IPS DF 19.7 (cell line): ENCODE data around the gene ZBTB20.
"Not testable (repeated sequence)": the region's sequence is repeated elsewhere in the genome, so short reads cannot be mapped to it uniquely, and the experiment has no call there.

Experiments
- DNase-seq: peaks from one replicate; pipeline ENCODE4 v3.0.0-alpha.2; 2013; ENCODE audit warnings: low read depth, low spot score

Gene ZBTB20

DNA sequence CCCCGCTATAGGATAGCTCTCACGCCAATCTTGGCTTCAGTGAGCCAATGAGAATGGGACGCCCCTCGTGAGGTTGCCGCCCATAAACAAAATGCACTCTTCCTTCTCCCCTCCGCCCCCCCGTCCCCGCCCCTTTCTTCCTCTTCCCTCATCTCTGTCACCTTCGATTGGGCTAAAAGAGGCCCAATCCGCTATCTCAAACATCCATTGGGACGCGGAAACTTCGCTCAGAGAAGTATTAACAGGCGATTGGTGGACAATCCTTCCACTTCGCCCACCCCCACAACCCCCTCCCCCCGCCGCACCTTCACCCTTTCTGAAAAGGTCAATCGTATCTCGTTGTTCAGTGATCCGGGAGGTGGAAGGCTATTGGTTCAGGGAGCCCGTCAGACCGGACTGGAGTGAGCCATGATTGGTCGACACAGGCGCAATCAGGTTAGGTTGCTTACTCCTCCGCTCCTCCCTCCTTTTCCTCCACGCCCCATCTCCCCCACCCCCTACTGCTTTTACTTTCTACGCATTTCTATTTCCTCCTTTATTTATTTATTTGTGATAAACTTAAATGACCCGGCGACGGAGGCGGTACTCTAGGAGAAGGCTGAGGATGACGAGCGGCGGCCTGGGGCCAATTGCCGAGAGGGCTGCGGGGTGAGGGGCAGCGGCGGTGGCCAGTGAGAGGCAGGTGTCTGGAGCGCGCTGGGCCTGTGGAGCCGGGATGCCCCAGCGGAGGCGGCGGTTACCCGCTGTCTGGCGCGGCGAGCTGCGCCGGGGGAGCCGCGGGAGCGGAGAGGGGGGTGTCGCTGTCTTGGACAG is 447 bp upstream of the ZBTB20 start:
- DNase-seq = peak; percentile 99

DNA sequence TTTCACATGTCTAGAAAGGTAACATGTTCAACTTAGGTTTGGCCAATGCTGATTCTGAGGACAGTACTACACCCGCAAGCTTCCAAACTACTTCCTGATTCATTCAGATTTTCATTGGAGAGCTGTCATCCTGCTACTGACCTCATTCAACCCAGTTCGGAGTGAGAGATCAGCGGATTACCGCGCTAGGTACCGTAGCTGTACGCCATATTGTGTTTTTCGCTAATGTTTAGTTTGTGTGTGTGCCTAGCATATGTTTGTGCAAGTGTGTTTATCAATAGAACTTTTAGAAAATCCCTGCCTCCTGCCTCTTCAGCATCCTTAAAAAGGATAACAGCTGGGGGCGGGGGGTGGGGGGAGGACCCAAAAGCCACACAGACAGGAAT is 1.1 kb downstream of the ZBTB20 start:
- DNase-seq = no peak

DNA sequence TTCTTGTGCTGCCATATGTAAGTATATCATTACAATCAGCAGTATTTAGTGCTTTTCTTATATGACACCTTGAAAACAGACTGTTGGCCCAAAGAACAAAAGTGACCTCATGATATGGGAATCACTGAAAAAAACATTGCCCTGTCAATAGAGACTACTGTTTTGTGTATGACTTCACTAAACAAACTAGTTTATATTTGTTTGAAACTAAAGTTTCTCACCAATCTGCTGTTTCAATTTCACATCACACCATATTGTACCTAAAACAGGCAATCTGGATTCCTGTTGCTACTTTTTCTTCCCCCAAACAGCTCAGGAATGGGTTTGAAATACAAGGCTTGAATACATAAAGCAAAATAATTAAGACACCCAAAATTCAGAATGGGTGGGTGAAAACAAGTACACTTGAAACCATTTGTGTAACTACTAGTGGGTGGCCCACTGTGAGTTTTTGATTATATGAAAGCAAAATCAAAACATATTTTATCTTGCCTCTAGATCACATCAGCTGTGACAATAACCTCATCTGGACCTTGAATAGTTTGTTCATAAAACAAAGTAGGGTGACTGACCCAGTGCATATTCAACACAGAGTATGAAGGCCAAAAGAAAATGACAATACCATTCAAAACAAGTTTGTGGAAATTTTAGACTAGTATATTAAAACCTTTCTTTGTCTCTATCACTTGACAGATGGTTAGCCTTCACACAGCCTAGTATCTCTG is 5.9 kb downstream of the ZBTB20 start:
- DNase-seq = no peak

DNA sequence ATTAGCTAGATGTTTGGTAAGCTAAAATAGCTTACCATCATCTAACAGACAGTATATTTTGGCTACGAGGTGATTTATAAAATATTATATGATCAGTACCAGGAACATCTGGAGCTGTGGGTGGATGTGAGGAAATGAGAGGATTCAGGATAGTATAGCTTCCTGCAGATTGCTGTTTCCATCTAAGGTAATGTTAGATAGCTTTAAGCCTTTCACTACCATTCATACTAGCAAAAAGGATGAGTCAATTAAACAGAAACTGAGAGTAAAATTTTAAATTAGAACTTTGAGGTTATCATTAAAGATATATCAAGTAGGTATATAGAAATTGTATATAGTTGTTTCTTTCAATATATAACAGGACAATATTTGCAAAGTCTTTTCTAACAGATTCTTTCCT is 8.0 kb downstream of the ZBTB20 start:
- DNase-seq = no peak

DNA sequence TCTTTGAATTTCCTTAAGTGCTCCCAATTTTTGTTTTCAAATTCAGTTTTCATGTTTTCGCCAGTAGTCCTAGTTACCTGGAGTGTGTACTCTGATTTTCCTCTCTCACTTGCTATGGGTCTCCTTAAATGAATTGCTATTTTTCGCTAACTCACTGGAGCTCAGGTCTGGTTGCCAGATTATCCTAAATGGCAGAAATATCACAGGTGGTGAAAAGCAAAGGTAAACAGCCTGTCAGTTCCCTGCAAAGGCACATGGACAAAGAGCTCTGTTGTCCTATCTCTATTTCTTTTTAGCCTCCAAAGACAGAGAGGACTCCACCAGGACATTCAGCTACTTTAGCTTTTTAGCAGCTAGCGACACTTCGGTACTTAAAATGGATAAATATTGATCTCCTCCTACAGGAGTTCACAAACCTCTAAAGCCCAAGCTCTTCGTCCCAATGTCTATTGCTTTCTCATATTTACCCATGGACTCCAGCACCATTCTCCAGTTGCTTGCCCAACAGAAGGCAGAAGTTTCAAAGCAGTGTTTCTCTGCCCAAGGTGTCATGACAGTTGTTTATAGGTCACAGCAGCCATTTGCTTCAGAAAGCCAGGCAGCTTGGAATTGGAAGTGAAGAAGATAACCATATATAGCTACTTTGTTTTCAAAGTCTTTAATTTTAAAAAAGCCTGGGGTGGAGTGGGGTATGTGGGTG is 12.3 kb downstream of the ZBTB20 start:
- no peak for DNase-seq

DNA sequence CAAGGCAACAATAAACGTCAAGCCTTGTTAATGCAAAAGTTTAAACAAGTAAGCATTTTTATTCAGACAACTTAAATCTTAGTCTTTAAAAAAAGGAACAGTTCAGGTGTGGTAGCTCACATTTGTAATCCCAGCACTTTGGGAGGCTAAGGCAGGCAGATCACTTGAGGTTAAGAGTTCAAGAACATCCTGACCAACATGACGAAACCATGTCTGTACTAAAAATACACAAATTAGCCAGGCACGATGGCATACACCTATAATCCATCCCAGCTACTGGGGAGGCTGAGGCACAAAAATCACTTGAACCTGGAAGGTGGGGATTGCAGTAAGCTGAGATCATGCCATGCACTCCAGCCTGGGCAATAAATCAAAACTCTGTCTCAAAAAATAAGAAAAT is 19.9 kb downstream of the ZBTB20 start:
- no peak for DNase-seq

DNA sequence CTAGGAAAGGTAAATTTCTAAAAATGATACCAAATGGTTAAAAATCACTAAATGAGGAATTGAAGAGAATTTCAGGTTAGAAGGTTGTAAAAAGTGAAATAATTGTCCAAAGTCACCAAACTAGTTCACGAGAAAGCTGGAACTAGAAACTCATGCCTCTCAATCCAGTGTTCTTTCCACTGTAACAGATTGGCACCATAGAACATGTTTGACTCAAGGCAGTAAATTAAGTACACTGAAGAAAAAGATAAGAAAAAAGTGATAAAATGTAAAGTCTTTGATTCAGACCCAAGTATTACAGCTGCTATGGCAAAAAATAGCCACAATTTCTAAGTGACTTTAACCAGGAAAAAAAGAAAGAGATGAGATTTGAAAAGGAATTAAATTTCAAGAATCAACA is 26.5 kb downstream of the ZBTB20 start:
- no peak for DNase-seq

DNA sequence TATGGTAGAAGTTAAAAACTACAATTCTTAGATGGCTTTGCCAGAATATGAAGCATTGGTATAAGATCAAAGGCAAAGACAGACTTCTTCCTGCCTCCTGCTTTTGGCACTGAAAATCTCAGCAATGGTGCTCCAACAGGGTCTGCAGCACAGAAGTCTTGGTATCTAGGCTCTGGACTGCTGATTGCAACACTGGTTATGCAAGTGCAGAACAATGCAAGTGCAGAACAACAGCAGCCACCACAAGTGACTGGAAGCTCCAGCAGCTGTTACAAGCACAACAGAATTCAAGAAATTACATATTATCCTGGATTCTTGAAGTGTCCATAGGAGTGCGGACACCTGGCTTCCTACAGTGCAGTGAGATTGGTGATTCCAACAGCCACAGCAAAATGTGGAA is 33.7 kb downstream of the ZBTB20 start:
- no peak for DNase-seq

DNA sequence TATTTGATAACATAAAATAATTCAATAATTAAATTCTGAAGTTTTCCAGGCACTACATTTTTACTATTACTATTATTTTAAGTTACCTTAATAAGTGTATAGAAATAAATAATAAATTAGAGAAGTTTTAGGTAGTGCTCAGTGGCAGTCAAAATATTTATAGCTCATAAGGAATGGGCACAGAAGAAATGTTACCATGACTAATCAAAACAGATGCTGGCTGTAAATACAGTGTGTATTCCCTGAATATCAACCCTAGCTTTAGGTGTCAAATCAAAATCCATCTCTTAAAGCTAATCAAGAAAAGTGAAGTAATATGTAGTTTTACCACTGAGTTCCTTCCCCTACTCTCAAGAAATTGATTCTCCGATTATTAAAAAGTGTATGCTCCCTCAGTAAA is 35.5 kb downstream of the ZBTB20 start:
- no peak for DNase-seq

DNA sequence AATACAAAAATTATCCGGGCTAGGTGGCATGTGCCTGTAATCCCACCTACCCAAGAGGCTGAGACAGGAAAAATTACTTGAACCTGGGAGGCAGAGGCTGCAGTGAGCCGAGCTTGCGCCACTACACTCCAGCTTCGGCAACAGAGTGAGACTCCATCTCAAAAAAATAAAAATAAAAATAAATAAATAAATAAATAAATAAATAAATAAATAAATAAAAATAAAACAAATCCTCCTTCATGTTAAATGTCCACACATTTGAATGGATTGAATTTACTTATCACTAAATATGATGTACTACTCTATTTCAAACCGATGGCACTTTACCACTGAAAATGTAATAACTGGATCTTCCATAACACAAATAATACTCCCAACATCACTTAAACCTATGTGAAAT is 36.3 kb downstream of the ZBTB20 start:
- DNase-seq = no peak

DNA sequence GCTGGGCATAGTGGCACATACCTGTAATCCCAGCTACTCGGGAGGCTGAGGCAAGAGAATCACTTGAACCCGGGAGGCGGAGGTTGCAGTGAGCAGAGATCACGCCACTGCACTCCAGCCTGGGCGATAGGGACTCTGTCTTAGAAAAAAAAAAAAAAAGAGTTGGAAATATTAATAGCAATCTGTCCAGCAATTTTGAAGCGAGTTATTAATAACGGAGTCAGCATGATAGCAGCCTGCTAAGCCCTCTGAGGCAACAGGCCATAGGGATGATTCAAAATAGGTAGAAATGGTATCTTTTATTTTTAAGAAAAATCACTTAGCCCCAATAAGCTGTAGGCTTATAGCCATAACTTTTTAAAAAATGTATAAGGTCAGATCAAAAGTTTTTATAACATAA is 37.0 kb downstream of the ZBTB20 start:
- DNase-seq = not testable (repeated sequence)

DNA sequence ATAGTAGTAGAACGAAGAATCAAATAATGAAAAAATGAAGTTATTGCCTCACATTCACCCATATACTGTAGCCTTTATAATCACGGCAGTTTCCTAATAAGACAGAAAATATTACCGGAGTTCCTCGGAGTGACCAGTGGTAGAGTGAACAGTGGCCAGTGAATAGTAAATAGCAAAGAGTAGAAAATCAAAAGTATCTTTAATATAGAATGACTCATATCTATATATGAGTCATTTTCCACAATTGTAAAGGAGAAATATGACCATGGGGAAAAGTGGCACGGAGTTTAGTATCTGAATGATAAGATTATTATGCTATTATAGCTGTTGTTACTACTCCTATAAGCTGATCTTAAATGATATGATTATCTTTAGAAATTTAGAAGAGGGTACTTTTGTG is 38.5 kb downstream of the ZBTB20 start:
- DNase-seq = no peak

DNA sequence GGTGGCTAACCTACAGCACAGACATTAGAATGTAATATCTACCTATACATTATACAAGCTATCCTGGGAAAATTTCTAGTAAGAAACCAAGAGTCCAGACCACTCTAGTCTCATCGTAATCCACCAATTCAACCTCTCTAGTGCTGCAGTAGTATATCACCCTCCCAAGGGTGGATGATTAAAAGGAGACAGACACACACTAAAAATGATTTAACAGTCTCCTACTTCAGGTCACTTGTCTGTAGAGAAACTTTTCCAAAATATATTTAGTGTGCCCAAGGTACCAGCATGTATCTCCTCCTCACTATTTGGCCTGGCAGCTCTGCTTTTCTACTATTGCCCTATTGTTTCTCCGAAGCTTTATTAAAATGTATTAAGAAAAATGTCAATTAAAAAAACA is 45.0 kb downstream of the ZBTB20 start:
- no peak for DNase-seq

DNA sequence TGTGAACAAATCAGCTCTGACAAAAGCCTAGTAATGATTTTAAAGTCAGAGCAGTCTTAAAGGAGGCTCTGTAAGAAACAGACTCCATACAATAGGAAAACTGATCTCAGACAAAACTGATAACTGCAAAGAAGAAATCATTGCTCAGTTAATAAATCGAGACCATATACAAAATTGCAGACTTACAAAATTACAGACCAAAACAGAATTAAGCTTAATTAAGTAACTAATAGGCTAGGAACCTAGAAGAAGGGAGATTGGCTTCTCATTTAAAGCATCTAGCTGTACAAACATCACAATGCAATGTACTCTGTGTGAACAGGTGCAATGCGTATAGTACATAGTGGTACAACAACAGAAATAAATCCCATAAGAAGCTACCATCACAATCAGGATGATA is 46.3 kb downstream of the ZBTB20 start:
- no peak for DNase-seq

DNA sequence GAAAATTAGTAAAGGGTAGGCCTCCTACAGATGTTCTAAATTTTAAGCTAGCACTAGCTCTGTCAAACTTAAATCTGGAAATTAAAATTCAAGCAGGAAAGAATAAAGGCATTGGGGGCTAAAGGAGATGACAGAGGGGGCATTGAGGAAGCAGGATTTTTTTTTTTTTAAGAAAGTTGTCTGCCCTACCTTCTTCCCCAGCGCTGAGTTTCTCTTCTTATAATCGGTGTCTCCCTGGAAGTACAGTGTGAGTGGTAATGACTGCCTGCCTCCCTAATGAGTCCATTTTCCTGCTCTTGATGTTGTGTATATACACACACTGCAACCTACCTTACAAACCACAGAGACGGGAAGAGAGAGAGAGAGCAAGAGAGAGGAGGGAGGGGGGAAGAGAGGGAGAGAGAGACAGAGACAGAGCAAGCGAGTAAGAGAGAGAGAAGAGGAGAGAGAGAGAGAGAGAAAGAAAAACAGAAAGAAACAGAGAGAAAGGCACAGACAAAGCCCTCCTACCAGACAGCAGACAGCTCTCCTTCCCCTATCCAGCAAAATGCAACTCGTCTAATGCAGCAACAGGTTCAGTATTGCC is 47.0 kb downstream of the ZBTB20 start:
- no peak for DNase-seq

DNA sequence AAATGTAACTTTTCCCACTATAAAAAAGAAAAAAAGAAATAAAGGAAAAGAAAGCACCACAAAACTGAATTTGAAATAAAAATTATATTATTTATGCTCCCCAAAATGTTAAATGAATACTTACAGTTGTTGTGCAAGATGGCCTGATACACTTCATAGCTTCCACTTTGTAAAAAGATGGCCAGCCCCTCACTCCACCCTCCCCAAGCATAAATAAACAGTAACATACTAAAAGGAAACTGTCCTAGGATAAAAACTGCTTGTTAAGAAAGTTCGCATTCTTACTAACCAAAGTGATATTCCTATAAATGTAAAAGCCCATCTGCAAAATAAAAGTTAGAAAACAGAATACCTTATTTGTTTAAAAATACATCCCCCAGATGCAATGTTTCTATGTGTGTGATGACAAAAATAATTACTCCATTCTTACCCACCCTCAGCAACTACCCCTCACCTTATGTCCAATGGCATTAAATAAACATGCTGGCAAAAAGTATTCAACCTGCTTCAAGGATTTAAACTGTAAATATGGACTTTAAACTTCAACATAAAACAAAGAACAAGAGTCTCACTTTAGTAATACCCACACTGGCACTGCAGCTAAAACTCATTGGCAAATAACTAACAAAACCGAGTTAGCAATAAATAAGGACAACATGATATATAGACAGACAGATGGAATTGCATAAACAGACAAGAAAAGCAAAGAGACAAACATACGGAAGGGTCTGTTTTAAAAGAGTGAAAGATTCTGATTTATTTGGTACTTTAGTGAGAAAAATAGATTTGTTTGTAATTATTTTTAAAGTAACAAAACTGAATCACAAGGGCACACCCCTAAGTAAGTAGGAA is 47.7 kb downstream of the ZBTB20 start:
- DNase-seq = no peak

DNA sequence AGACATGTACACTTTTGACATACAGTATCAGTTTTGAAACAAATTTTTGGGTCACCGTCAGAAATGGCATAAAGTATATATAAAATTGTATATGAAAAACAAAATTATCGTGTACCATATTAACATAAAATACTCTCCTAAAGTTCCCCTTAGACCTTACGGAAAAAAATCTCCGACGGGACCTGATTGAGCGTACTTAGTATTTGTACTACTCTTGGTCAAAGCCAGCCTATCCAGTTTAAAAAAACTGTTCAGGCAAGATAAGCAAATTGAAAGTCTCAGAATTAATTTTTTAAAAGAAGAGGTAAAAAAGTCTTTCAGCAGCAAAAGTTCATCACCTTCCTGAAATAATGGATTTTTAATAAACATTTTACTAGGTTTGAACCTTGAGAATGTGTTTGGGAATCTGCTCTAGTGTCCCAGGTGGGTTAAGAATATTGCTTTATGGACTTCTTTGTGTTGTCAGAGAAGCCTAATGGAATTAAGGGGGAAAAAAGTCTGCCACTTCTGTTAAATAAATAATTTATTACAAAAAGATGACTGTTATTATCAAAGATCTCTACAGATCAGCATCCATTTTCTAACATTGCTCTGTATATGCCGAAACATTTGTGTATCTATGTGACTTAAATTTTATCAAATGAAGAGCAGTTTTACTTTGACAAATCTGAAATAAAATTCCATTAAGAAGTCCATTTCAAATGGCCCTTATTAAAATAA is 48.6 kb downstream of the ZBTB20 start:
- DNase-seq = no peak

DNA sequence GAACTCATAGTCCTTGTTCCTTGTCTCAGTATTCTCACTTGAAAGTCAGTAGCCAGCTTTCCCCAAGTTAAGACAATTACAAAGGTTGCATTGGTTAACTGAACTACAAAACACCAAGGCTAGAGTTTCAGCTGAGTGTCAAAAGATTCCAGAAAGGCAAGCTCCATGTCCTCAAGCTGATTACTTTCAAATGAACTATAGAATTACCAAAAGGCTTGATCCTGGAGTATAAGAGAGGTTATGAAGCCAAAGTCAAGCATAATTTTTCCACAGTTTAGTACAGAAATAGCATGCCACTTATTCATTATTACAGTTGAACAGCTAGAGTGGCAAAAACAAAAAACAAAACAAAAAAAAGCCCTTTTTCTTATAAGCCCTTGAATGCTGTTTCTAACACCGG is 51.9 kb downstream of the ZBTB20 start:
- no peak for DNase-seq

DNA sequence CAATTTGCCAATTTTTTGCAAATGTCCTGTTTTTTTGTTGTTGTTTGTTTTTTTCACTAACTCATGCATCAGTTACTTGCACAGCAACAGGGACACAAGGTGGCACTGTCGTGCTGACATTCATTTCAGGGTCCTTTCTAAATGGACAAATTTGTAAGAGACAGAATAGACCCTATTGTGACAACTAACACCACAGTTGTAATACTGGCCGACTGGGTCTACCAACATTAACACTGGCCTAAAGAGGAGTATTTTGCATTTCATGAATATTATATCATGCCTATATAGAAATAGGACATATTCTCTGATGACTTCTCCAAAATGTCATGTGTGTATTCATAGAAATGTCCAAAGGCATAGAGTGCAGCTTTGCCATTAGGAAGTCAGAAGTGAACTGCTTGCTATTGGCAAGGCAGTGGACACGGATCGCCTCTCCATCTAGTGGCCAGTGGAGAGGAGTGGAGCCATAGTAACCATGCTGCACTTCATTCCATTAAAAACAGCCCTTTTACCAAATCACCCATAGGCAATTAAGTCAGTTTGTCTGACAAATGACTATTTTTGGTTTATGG is 54.8 kb downstream of the ZBTB20 start:
- DNase-seq = no peak

DNA sequence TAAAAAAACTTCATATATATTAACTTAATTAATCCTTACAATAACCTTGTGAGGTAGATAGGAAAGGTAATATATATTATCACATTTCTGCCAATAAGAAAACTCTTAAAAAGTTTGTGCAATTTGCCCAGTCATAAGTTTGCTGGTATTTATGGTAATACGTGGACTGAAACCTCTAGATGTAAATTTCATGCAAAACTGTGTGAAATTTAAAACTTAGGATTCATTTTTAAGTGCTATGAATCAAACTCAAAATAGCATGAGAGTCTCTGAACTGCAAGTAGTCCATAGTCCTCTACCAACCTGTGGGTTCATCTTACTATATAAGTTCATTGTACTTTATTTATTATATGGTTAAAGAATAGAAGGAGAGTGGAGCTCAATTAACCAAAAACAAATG is 56.4 kb downstream of the ZBTB20 start:
- no peak for DNase-seq
